HG03175 (cell line): ENCODE results near the gene FAM216A.

Source experiments
- ATAC-seq: cut with Tn5 transposase; IDR thresholded peaks from one replicate; pipeline ENCODE4 v1.9.1; 2021; ENCODE audit warnings: mild to moderate bottlenecking, moderate library complexity; ENCODE audit not compliant: unreplicated experiment

FAM216A gene

GRCh38 chr12:110537605-110538409, 69.2 kb downstream of the FAM216A start:
- no peak for ATAC-seq

- ATAC-seq, result no peak
These were observed 70.4 kb downstream of the FAM216A start for GRCh38 chr12:110538869-110539622.
